ENCODE measurements around the gene IZUMO1R.
"Not testable (repeated sequence)": the region's sequence is repeated elsewhere in the genome, so short reads cannot be mapped to it uniquely, and the experiment has no call there.

IZUMO1R gene

GRCh38 chr11:94303966-94304958 lies at the start of gene IZUMO1R:
TSS of gene IZUMO1R (plus strand) at chr11:94304580. CDS start at chr11:94305637, 1,057 bp downstream.
- DNase-seq (ENCODE audit: low read depth) = no peak

- DNase-seq (ENCODE audit: low read depth) = no peak
Measured at GRCh38 chr11:94271885-94272372, 32.5 kb upstream of the IZUMO1R start.

- no peak for DNase-seq (ENCODE audit: low read depth)
Measured at GRCh38 chr11:94272738-94273313, 31.6 kb upstream of the IZUMO1R start.

GRCh38 chr11:94275961-94276360 lies 28.4 kb upstream of the IZUMO1R start:
- no peak for DNase-seq (ENCODE audit: low read depth)

- no peak for DNase-seq (ENCODE audit: low read depth)
Measured at GRCh38 chr11:94276943-94277342, 27.4 kb upstream of the IZUMO1R start.

- DNase-seq (ENCODE audit: low read depth) = not testable (repeated sequence)
Measured at GRCh38 chr11:94278207-94278606, 26.2 kb upstream of the IZUMO1R start.

- DNase-seq (ENCODE audit: low read depth) = no peak
Measured at GRCh38 chr11:94279996-94280395, 24.4 kb upstream of the IZUMO1R start.

- DNase-seq (ENCODE audit: low read depth) = no peak
Measured at GRCh38 chr11:94281324-94281723, 23.1 kb upstream of the IZUMO1R start.

GRCh38 chr11:94283678-94284077 lies 20.7 kb upstream of the IZUMO1R start:
- DNase-seq (ENCODE audit: low read depth) = no peak

GRCh38 chr11:94295534-94295933 lies 8.8 kb upstream of the IZUMO1R start:
- DNase-seq (ENCODE audit: low read depth) = no peak

- DNase-seq (ENCODE audit: low read depth) = no peak
Measured at GRCh38 chr11:94297985-94298576, 6.3 kb upstream of the IZUMO1R start.

- DNase-seq (ENCODE audit: low read depth) = no peak
Measured at GRCh38 chr11:94302776-94303175, 1.6 kb upstream of the IZUMO1R start.

GRCh38 chr11:94305146-94305545 lies 766 bp downstream of the IZUMO1R start:
- DNase-seq (ENCODE audit: low read depth) = peak; percentile 9

GRCh38 chr11:94307101-94307791 lies 2.9 kb downstream of the IZUMO1R start:
- no peak for DNase-seq (ENCODE audit: low read depth)

GRCh38 chr11:94308024-94308423 lies 3.6 kb downstream of the IZUMO1R start:
- no peak for DNase-seq (ENCODE audit: low read depth)

GRCh38 chr11:94309757-94310156 lies 5.4 kb downstream of the IZUMO1R start:
- no peak for DNase-seq (ENCODE audit: low read depth)

GRCh38 chr11:94310191-94310875 lies 6.0 kb downstream of the IZUMO1R start:
- DNase-seq (ENCODE audit: low read depth) = no peak

- no peak for DNase-seq (ENCODE audit: low read depth)
Measured at GRCh38 chr11:94312339-94312738, 8.0 kb downstream of the IZUMO1R start.

GRCh38 chr11:94314064-94314463 lies 9.7 kb downstream of the IZUMO1R start:
- no peak for DNase-seq (ENCODE audit: low read depth)

GRCh38 chr11:94315664-94316063 lies 11.3 kb downstream of the IZUMO1R start:
- no peak for DNase-seq (ENCODE audit: low read depth)

GRCh38 chr11:94322501-94322900 lies 18.1 kb downstream of the IZUMO1R start:
- no peak for DNase-seq (ENCODE audit: low read depth)
